Skeletal muscle satellite cell (primary cell): ENCODE data around the gene CSNK1E.
A peak's percentile ranks its signal among the peaks of the same experiment; 100 is the strongest.
"Not testable (repeated sequence)": the region's sequence is repeated elsewhere in the genome, so short reads cannot be mapped to it uniquely, and the experiment has no call there.

ENCODE experiments used
- H3K27me3 ChIP-seq: 2 replicates; pipeline ENCODE4 v1.7.0; 2013; ENCODE audit warnings: low read length; ENCODE audit not compliant: control insufficient read depth, insufficient read depth
- H3K36me3 ChIP-seq: 2 replicates; pipeline ENCODE4 v1.7.0; 2013; ENCODE audit warnings: mild to moderate bottlenecking, control low read depth, low read length; ENCODE audit not compliant: insufficient read depth
- H3K4me1 ChIP-seq: 2 replicates; pipeline ENCODE4 v1.7.0; 2013; ENCODE audit warnings: low read length; ENCODE audit not compliant: control insufficient read depth, insufficient read depth
- H3K4me2 ChIP-seq: 2 replicates; pipeline ENCODE4 v1.7.0; 2013; ENCODE audit warnings: mild to moderate bottlenecking, low read length
- H3K4me3 ChIP-seq: 2 replicates; pipeline ENCODE4 v1.7.0; 2013; ENCODE audit warnings: low read length
- H3K9ac ChIP-seq: 2 replicates; pipeline ENCODE4 v1.7.0; 2013; ENCODE audit warnings: mild to moderate bottlenecking, low read depth, low read length, moderate library complexity
- H3K9me3 ChIP-seq: replicated peaks from 2 replicates; pipeline ENCODE4 v1.7.0; 2013; ENCODE audit warnings: mild to moderate bottlenecking, control low read depth, low read length

Gene CSNK1E

DNA sequence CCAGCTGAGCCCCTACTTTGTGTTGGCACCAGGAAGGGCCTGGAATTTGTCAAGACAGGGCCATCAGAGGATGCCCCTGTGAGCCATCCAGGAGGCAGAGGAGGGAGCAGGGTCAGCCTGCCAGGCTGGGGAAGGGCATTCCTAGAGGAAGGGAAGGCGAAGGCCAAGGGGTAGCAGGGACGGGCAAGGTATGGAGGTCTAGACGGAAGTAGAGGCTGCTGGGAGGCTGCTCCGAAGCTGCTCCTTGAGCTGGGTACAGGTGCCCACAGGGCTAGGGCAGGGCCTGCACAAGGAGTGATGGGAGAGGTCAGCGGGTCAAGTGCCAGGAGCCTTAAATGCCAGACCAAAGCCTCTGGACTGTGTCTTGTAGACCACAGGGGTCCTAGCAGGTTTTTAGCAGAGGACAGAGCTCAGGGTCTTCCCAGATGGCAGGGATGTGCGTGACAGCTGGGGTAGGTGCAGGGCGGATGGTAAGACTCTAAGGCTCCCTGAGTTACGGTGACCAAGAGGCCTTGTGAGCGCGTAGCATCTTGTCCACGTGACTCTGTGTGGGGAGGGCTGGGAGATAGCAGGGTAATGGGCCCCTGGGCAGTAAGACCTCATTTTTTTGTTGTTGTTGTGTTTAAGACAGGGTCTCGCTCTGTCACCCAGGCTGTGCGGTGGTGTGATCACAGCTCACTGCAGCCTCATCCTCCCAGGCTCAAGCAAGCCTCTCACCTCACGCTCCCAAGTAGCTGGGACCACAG is 31.7 kb upstream of the CSNK1E start:
- H3K4me1 ChIP-seq: no peaks in the 10 kb centered on the region
- no peak overlapping the region for H3K4me2 ChIP-seq
- H3K36me3 ChIP-seq: no peaks in the 10 kb centered on the region
- no peaks in the 10 kb centered on the region for H3K27me3 ChIP-seq
- H3K9me3 ChIP-seq: no peaks in the 10 kb centered on the region
- H3K9ac ChIP-seq: no peak overlapping the region
- no peak overlapping the region for H3K4me3 ChIP-seq

DNA sequence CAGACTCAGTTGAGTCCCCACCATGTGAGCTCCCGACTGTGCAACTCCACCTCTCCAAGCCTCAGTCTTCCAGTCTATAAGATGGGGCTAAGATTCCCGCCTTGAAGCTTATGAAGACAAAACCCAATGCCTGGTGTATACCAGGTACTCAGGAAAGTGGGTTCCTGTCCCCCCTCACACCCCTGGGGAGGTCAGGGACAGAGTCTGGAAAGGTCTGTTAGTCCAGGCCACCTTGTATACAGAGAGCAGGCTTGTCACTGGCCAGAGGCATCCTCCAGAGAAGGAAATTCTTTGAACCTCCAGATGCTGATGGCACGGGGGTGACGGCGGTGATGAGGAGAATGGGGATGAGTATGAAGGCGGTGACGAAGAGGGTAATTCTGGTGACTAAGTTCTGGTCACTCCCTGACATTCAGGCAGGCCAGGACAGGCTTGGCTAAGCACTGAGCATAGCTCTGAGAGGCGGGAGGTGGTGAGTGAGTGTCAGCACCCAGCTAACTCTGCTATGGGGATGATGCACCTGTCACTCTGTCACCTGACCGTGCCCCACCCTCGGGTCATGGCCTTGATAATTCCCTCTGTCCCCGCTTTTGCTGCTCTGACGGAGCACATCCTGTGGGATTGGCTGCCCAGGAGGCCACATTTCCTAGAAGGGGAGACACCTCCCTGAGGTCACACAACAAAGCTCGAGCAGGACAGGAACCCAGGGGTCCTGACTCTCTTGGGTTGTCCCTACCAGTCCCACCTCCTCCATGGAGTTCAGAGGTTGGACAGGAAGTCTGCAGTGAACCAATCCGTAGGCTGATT is 30.9 kb upstream of the CSNK1E start:
- Histone ChIP-seq H3K9ac (no peak overlapping the region), H3K4me3 (no peak overlapping the region), H3K27me3 (no peaks in the 10 kb centered on the region), H3K9me3 (no peaks in the 10 kb centered on the region), H3K4me2 (no peak overlapping the region), H3K36me3 (no peaks in the 10 kb centered on the region), H3K4me1 (no peaks in the 10 kb centered on the region)

DNA sequence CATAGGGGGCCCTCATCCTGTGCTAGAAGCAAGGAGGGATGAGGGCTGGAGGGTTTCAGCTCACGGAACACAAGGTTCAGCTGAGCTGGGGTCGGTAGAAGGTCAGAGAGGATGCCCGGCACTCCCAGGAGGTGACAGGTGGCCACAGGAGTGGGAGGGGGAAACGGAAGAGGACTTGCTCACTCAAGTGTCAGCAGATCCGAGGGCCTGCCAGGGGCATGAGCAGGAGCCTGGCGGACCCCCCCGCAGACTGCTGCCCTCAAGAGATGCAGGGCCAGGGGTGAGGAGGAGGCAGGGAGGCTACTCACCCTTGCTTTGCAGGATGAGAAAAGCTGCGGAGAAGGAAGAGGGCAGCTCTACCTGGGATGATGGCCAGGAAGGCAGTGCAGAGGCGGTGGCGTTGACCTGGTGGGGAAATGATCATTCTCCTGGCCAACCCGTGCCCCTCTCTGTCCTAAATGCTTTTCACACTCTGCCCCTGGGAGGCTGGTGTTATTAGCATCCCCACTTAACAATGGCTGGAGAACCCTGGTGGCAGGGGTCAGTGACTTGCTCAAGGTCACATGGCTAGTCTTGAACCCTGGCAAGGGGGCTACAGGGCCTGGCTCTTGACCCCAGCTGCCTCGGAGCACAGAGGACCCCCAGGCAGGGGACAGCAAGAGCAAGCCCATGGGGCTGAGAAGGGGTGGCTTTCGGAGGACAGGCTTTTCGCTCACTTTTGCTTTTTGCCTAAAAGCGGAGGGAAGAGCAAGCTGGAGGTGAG is 30.1 kb upstream of the CSNK1E start:
- Histone ChIP-seq H3K9me3 (no peaks in the 10 kb centered on the region), H3K36me3 (no peaks in the 10 kb centered on the region), H3K9ac (no peak overlapping the region), H3K4me2 (no peak overlapping the region), H3K4me1 (no peaks in the 10 kb centered on the region), H3K4me3 (no peak overlapping the region), H3K27me3 (no peaks in the 10 kb centered on the region)

DNA sequence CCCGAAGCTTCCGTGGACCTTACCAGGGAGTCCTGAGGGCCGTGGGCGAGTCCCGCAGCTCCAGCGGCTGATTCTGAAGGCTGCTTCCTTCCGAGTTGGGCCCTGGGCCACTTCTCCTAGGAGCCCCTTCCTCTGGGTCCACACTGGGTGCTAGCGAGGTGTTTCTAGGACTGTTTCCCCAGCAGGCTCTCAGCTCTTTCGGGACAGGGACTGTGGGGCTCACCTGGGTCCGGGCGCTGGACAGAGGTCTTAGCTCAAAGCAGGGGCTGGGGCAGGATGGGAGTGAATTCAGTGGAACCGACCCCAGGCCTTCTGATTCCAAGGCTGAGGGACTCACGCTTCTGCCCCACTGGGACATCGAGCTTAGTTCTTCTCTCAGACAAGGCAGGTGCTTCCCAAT is 29.3 kb upstream of the CSNK1E start:
- H3K9ac ChIP-seq: no peak overlapping the region
- no peaks in the 10 kb centered on the region for H3K4me1 ChIP-seq
- H3K9me3 ChIP-seq: no peaks in the 10 kb centered on the region
- no peak overlapping the region for H3K4me3 ChIP-seq
- H3K27me3 ChIP-seq: no peaks in the 10 kb centered on the region
- H3K36me3 ChIP-seq: no peaks in the 10 kb centered on the region
- no peak overlapping the region for H3K4me2 ChIP-seq

GRCh38 chr22:38345782-38346181 is 28.5 kb upstream of the CSNK1E start:
- Histone ChIP-seq H3K9me3 (no peaks in the 10 kb centered on the region), H3K4me2 (no peak overlapping the region), H3K36me3 (no peaks in the 10 kb centered on the region), H3K4me3 (no peak overlapping the region), H3K27me3 (no peaks in the 10 kb centered on the region), H3K9ac (no peak overlapping the region), H3K4me1 (no peaks in the 10 kb centered on the region)

DNA sequence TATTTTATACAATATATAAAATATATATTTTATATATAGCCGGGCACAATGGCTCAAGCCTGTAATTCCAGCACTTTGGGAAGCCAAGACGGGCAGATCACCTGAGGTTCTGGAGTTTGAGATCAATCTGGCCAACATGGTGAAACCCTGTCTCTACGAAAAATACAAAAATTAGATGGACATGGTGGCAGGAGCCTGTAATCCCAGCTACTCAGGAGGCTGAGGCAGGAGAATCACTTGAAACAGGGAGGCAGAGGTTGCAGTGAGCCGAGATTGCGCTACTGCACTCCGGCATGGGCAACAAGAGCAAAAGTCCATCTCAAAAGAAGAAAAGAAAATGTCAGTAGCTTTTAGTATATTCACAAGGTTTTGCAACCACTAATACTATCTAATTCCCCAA is 22.7 kb upstream of the CSNK1E start:
- not testable (repeated sequence) for H3K4me1 ChIP-seq, H3K9ac ChIP-seq, H3K27me3 ChIP-seq, H3K4me3 ChIP-seq, H3K36me3 ChIP-seq, H3K9me3 ChIP-seq, H3K4me2 ChIP-seq

GRCh38 chr22:38338772-38339379 is 21.6 kb upstream of the CSNK1E start:
- Histone ChIP-seq H3K4me2 (no peak overlapping the region), H3K4me3 (no peak overlapping the region), H3K4me1 (peaks cover 9% of the 10 kb centered on the region), H3K27me3 (no peaks in the 10 kb centered on the region), H3K9ac (no peak overlapping the region), H3K36me3 (no peaks in the 10 kb centered on the region), H3K9me3 (no peaks in the 10 kb centered on the region)

DNA sequence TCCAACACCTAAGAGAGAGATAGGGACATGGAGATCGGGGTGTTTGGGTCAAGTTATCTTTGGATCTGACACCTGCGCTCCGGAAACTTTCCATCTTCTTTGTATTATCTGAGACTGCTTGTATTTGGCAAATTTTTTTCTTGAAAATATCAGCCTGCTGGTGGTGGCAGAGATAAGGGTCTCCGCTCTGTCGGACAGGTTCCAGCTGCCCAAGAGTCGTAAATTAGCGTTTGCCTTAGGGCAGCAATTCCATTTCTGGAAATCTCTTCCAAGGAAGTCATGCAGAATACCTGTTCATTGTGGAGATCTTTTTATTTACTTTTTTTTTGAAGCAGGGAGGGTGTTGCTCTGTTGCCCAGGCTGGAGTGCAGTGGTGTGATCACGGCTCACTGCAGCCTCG is 19.5 kb upstream of the CSNK1E start:
- Histone ChIP-seq H3K4me2 (peak overlapping the region; percentile 93), H3K27me3 (no peaks in the 10 kb centered on the region), H3K9ac (no peak overlapping the region), H3K4me1 (peaks cover 9% of the 10 kb centered on the region), H3K36me3 (no peaks in the 10 kb centered on the region), H3K9me3 (no peaks in the 10 kb centered on the region), H3K4me3 (no peak overlapping the region)

GRCh38 chr22:38335077-38335476 is 17.8 kb upstream of the CSNK1E start:
- Histone ChIP-seq H3K4me3 (no peak overlapping the region), H3K4me2 (no peak overlapping the region), H3K27me3 (no peaks in the 10 kb centered on the region), H3K9me3 (no peaks in the 10 kb centered on the region), H3K36me3 (no peaks in the 10 kb centered on the region), H3K9ac (no peak overlapping the region), H3K4me1 (peaks cover 9% of the 10 kb centered on the region)

DNA sequence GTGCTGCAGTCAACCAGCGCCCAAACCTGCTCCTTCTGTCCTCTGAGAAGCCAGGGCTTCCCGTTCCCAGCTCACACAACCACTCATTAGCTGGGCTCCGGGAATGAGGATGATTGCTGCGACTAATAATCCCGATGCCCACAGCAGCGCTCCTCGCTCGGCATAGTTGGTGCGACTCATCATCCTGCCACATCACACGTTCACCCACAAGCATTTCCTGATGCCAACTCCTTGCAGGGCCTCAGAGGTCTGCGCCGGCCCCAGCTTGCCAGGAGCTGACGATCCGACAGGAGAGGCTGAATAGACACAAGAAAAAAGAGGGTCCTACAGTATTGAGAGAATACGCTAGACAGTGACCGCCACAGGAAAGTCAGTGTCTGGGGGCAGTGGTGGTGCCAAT is 10.6 kb upstream of the CSNK1E start:
- Histone ChIP-seq H3K36me3 (no peaks in the 10 kb centered on the region), H3K9me3 (no peaks in the 10 kb centered on the region), H3K4me2 (peak overlapping the region; percentile 72), H3K9ac (peak overlapping the region; percentile 67), H3K4me1 (peaks cover 12% of the 10 kb centered on the region), H3K27me3 (no peaks in the 10 kb centered on the region), H3K4me3 (peak overlapping the region; percentile 49)

DNA sequence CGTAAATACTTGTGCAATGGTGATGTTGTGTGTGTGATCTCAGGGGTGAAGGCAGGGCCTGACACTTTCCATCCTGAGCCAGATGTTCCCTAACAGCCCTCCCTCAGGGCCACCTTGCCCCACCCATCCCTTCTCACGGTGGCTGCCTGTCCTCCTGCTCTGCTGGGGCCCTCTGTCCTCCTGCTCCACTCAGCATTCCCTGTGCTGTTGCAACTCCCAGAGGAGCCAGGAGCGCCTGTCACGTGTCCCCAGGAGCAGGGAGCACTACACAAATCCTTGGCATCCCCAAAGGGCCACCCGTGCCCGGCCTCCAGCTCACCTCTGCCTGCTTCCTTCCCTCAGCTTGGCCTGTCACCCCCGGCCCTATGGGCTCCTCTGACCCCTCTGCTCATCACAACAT is 10.2 kb upstream of the CSNK1E start:
- no peaks in the 10 kb centered on the region for H3K9me3 ChIP-seq
- H3K4me1 ChIP-seq: peaks cover 12% of the 10 kb centered on the region
- peak overlapping the region; percentile 72 for H3K4me2 ChIP-seq
- H3K9ac ChIP-seq: peak overlapping the region; percentile 67
- no peaks in the 10 kb centered on the region for H3K27me3 ChIP-seq
- peak overlapping the region; percentile 49 for H3K4me3 ChIP-seq
- no peaks in the 10 kb centered on the region for H3K36me3 ChIP-seq
